PFSK-1 (cell line): Measurements from ENCODE around the gene SORCS1.

Source experiments
- FOXP2 ChIP-seq: optimal IDR thresholded peaks from 2 replicates; pipeline ENCODE3; 2011; ENCODE audit warnings: borderline replicate concordance, control low read depth, inconsistent platforms; ENCODE audit not compliant: insufficient read depth; ENCODE audit errors: extremely low read length, extremely low read depth
- POLR2AphosphoS5 ChIP-seq: IDR thresholded peaks from 2 replicates; pipeline ENCODE4 v1.6.1; 2012; ENCODE audit warnings: low read depth, mild to moderate bottlenecking, control low read depth, low read length, moderate library complexity
- REST ChIP-seq, 2 experiments: IDR thresholded peaks; 2 replicates each; pipeline versions ENCODE4 v1.6.1 to v1.8.0; 2011 to 2012; ENCODE audit warnings: low read depth in 2 of 2, low read length in 2 of 2, control low read depth in 1 of 2, inconsistent platforms in 1 of 2, mild to moderate bottlenecking in 1 of 2, moderate library complexity in 1 of 2; ENCODE audit not compliant: insufficient read depth in 1 of 2
- SIN3A ChIP-seq: IDR thresholded peaks from 2 replicates; pipeline ENCODE4 v1.6.1; 2012; ENCODE audit warnings: mild to moderate bottlenecking, low read length, moderate library complexity, borderline replicate concordance; ENCODE audit not compliant: insufficient read depth
- TAF1 ChIP-seq: IDR thresholded peaks from 2 replicates; pipeline ENCODE4 v1.6.1; 2012; ENCODE audit warnings: low read length, control low read depth, borderline replicate concordance; ENCODE audit not compliant: insufficient read depth

SORCS1 gene

DNA sequence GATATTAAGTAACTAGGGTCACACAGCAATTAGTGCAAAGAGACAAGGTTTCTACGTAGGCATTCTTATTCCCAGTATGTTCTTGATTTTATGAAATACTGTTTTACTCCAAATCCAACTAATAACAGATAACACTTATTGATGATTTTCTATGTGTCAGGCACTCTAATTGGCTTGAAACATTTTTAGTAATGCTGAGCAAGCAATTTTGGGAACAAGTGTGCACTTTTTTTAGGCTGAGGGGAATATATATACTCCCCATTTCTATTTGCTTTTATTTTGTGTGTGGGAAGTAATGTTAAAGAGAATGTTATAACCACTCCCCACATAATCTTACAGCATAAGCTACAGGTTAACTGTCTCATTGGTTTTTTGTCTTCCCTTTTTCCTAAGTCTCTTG is 4.2 kb upstream of the SORCS1 start:
- no peak for TF ChIP-seq POLR2AphosphoS5
- no peak for TF ChIP-seq FOXP2
- TF ChIP-seq REST (IDR thresholded peaks at IDR 0.05; ENCODE audit: insufficient read depth in 1 of 2, low read depth in 2 of 2, low read length in 2 of 2) = no peak
- TF ChIP-seq SIN3A = no peak
- no peak for TF ChIP-seq TAF1

- TF ChIP-seq SIN3A = no peak
- no peak for TF ChIP-seq TAF1
- TF ChIP-seq REST (IDR thresholded peaks at IDR 0.05; ENCODE audit: insufficient read depth in 1 of 2, low read depth in 2 of 2, low read length in 2 of 2) = no peak
- no peak for TF ChIP-seq FOXP2
- TF ChIP-seq POLR2AphosphoS5 = no peak
Measured at GRCh38 chr10:107166403-107166802, 1.9 kb upstream of the SORCS1 start.

DNA sequence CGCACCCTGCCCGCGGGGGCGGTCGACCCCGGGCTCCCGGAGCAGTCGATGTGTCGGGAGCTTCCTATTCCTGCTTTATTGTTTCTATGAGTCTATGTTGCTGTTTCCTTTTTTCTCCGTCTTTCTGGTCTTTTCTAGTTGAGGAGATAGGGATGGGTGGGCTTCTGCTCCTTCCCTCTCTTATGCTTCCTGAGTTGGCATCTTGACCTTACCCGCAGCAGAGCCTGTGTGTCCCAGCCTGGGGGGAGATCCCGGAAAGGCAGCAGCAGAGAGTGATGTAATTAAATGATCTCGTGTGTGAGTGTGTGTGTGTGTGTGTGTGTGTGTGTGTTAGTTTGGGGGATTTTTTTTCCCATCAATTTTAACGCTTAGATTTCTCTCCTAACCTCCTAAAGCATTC is 486 bp upstream of the SORCS1 start:
- TF ChIP-seq FOXP2 (no peak), SIN3A (peak; percentile 47; the same call in 1 of the 2 replicates)

- TF ChIP-seq REST (IDR thresholded peaks at IDR 0.05; ENCODE audit: insufficient read depth in 1 of 2, low read depth in 2 of 2, low read length in 2 of 2) (peak in 1 of 2 experiments; percentile 74; a peak in 2 of 4 replicates), POLR2AphosphoS5 (no peak; the same call in 1 of the 2 replicates), FOXP2 (no peak), TAF1 (peak; percentile 55; the same call in 1 of the 2 replicates), SIN3A (0 out of 2 replicates have a peak, but pooled peaks have one; percentile 35)
Measured at GRCh38 chr10:107163076-107163855, 1.2 kb downstream of the SORCS1 start.

- no peak for TF ChIP-seq FOXP2
- TF ChIP-seq TAF1 = no peak
- TF ChIP-seq SIN3A = no peak
- TF ChIP-seq REST (IDR thresholded peaks at IDR 0.05; ENCODE audit: insufficient read depth in 1 of 2, low read depth in 2 of 2, low read length in 2 of 2) = no peak
- TF ChIP-seq POLR2AphosphoS5 = no peak
Measured at GRCh38 chr10:107160866-107161265, 3.6 kb downstream of the SORCS1 start.
